T-helper 2 cell treated with Interferon-gamma antibody and Interleukin-4, amounts not matched to agents 100 ng/mL and 5 ng/mL, for 36 hours (primary cell): Measurements from ENCODE around the gene TMEM87A. TPM values are rescaled to one million over a fixed set of nuclear protein-coding genes. Genes with fewer than 3 reads are reported as not detected.
"Not testable (repeated sequence)": the region's sequence is repeated elsewhere in the genome, so short reads cannot be mapped to it uniquely, and the experiment has no call there.

Source experiments
- intact Hi-C: fragments of 100-400 bp; cut with micrococcal nuclease; formaldehyde crosslinking; loops from one replicate; pipeline ENCODE4 v1.15.1; 2023
- total RNA-seq: library from RNA; stranded (reverse); gene quantifications from 2 replicates; pipeline ENCODE4 v1.2.3, GENCODE V29; 2022

TMEM87A gene, protein sequence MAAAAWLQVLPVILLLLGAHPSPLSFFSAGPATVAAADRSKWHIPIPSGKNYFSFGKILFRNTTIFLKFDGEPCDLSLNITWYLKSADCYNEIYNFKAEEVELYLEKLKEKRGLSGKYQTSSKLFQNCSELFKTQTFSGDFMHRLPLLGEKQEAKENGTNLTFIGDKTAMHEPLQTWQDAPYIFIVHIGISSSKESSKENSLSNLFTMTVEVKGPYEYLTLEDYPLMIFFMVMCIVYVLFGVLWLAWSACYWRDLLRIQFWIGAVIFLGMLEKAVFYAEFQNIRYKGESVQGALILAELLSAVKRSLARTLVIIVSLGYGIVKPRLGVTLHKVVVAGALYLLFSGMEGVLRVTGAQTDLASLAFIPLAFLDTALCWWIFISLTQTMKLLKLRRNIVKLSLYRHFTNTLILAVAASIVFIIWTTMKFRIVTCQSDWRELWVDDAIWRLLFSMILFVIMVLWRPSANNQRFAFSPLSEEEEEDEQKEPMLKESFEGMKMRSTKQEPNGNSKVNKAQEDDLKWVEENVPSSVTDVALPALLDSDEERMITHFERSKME
- total RNA-seq, result 38.2 and 42.1 TPM in 2 replicates

DNA sequence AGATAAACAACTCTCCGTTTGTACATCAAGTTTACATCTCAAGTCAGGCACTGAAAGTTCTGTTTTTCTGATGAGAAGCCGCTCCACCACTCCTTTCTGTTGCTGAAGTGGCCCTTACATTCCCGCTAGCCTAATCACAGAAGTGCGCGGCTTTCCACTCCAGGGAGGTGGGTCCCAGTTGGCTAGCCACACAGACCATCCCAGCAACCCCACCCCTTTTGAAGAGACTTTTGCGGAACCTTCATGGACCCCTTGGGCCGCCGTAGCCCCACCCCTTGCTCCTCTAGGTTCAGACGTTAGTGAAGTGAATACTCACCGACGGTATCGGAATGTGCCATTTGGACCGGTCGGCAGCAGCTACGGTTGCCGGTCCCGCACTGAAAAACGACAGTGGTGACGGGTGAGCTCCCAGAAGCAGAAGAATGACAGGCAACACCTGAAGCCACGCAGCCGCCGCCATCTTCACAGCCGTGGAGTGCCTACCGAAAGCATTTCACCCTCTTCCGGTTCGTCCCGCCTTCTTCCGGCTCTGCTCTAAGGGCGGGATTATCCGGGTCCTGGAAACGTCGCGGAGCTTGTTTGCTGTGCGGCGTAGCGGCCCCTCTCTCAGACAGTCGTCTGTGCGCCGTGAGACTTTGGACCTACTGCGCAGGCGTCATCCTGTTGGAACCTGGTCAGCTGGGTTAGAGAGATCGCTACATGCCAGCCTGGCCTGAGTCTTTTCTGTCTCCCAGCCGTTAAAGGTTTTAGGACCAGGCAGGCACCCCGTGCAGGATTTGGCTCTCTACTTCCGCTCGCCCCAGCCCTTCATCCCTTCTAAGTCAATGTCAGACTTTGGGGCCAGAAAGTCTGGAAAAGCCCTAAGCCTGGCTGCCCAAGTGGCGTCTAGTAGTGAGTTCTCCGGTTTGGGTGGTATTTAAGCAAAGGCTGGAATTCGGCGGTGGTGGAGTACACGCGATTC lies at the start of gene TMEM87A, which contains the start of gene GANC:
Gene TMEM87A (minus strand): TSS at position 495 of the 961 bp plus-strand sequence. CDS start 35 bp downstream, at position 460.
Gene GANC (plus strand): TSS at position 263 of the 961 bp plus-strand sequence. CDS start 1,281 bp downstream, outside the sequence.
- intact Hi-C loops, result loop anchor here (1.0 to 10.0 kb wide), 7 partner anchors 65 to 938 kb away; partner anchors contain the start of genes CCNDBP1, HAUS2, LRRC57 and NUSAP1

DNA sequence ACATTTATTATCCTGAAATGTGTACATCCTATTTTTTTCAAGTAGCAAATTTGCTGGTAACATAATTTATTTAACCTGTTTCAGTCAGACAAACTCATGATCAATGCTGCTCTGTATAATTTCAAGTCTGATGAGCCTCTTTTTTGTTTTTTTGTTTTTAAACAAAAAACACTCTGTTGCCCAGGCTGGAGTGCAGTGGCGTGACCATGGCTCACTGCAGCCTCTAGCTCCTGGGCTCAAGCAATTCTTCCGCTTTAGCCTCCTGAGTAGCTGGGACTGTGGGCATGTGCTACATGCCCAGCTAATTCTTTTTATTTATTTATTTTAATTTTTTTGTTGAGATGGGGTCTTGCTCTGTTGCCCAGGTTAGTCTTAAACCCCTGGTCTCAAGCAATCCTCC lies 46.0 kb upstream of the TMEM87A start:
- intact Hi-C loops, result no loop called here

DNA sequence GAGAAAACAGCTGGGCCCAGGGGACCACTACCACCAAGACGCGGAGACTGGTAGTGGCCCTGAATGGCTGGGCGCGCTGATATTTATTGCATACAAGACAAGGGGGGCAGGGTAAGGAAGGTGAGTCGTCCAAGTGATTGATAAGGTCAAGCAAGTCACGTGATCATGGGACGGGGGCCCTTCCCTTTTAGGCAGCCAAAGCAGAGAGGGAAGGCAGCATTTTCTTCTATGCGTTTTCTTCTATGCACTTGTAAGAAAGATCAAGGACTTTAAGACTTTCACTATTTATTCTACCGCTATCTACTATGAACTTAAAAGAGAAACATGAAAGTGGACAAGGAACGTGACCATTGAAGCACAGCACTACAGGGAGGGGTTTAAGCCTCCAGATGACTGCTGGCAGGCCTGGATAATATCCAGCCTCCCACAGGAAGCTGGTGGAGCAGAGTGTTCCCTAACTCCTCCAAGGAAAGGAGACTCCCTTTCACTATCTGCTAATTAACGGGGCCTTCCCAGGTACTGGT lies 43.1 kb upstream of the TMEM87A start:
- intact Hi-C loops, result not testable (repeated sequence)

DNA sequence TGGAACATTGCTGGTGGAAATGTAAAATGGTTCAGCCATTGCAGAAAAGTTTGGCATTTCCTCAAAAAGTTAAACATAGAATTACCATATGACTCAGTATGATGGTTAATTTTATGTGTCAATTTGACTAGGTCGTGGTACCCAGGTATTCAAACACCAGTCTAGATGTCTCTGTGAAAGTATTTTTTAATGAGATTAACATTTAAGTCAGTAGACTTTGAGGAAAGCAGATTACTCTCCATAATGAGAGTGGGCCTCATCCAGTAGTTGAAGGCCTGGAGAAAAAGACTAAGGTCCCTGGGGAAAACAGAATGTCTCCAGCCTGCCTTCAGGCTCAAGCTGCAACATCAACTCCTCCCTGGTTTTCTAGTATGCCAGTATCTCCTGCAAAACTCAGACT lies 42.3 kb upstream of the TMEM87A start:
- intact Hi-C loops, result no loop called here

DNA sequence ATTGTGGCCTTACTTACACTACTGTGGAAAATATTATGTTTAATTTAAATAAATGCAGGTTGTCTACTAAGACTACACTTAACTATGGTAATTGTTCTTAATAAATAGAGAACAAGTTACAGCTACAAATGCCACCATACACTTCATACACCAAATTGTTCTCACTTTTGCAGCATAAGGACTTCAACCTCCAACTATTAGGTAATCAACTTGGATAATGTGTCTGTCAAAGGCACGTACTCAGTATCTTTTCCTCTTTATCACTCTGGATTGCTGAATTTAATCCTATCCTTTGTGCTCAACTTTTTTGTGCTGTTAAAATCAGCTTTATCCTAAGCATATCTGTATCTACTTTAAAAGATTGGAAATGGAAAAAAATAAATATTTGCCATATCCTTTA lies 41.6 kb upstream of the TMEM87A start:
- intact Hi-C loops, result no loop called here

DNA sequence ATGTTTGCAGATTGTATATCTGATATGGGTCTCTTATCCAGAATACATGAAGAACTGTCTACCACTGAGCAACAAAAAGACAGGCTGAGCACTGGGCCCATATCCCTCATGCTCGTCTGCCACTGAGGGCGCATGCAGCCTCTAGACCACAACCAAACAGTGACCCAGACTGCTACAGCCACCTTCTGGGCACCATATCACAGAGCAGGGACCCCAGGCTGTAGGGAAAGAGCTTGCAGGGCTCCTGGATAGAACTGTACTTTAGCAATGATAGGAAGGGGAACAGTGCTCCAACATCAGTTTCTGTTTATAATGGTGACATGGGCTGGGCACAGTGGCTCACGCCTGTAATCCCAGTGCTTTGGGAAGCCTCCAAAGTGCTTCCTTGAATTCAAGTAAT lies 40.2 kb upstream of the TMEM87A start:
- intact Hi-C loops, result no loop called here

DNA sequence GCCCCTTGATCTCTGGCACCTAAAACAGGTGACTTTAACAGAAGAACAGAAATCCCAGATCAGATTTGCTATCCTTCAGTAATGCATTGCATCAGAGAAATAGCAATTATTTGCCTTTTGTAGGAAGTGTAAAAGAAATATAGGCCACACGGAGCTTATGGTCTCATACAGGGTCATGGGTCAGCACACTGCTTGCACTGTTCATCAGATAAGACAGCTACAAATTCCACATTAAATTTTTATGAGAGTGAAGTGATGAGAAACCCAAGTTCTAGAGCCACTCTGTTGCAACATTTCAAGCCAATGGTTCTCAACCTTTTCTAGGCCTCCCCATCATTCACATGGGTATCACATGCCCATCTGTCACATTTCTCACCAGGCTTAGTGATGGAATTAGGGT lies 33.4 kb upstream of the TMEM87A start:
- intact Hi-C loops, result no loop called here

DNA sequence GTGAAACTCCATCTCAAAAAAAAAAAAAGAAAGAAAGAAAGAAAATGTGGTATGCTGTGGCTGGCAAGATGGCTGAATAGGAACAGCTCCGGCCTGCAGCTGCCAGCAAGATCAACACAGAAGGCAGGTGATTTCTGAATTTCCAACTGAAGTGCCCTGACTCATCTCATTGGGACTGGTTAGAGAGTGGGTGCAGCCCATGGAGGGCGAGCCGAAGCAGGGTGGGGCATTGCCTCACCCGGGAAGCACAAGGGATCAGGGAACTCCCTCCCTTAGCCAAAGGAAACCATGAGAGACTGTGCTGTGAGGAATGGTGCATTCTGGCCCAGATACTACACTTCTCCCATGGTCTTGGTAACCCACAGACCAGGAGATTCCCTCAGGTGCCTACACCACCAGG lies 27.8 kb upstream of the TMEM87A start:
- intact Hi-C loops, result not testable (repeated sequence)

DNA sequence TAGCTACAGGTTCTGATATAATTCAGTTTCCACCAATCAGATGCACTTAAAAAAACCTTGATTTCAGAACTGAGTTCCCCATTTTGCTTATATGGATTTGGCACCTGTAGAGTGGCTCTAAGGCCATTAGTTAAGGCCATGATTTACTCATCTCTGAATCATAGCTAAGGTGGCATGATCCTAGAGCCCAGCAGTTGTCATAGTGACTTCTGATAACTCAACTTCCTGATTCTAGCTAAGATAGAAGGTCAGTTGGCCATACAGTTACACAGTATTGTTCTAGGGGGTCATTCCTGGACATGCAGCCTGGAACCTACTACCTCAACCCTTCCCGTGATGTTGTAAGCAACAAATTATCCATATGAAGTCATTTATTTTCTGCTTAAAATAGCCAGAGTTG lies 15.9 kb upstream of the TMEM87A start:
- intact Hi-C loops, result no loop called here

DNA sequence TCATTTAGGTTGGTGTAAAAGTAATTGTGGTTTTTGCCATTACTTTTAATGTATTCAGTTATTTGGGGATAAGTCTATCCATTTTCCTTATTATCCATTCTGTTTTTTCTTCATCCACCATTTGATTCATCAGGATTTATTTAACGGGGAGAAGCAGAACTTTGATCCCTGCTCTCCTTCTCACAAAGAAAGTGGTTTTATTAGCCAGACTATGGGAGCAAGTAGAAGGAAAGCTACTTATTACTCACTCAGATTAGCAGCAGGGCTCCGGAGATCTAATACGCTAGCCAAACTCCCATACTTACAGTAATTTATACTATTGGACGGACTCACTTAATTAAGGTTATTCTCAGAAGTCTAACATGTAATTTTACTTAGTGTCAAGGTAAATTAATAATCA lies 14.7 kb upstream of the TMEM87A start:
- intact Hi-C loops, result no loop called here

DNA sequence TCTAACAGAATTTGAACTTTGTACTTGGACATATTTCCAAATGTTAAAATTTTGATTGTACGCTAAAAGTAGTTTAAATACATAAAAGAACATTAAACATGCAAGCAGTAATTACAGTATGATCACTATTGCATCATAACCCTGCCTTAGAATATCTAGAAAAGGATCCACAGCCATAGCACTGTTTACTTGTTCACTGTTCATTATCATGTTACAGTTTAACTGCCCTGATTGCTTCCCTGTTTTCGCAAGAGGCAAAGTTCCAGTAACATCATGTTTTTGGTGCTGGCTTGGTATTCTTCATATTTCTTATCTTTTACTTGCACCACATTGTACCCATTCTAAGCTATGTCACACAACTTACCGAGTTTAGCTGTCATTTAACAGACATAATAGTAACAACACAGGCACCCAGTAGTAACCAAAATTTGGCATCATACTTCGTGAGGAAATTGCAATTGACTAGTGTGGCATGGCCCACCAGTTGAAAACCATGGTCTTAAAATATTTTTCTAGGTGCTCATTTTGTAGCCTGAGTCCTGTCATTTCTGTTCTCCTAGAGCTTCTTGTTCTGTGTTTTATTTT lies 13.3 kb upstream of the TMEM87A start:
- intact Hi-C loops, result no loop called here

DNA sequence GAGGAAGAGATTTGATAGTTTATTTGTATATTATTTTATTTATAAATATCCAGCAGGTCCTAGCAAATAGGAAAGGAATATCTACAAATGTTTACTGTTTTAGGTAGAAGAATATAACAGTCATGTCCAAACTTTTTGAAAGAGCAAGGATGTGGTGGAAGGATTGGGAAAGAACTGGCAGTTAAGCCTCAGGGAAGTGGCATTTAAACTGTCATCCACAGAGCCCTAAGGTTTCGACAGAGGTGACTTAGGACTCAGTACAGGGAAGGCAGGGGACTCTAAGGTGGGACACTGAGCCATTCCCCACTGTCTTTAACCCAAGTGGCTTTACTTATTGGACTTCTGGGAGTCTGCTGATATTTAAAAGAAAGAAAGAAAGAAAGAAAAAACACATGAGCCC lies 11.8 kb upstream of the TMEM87A start:
- intact Hi-C loops, result no loop called here

DNA sequence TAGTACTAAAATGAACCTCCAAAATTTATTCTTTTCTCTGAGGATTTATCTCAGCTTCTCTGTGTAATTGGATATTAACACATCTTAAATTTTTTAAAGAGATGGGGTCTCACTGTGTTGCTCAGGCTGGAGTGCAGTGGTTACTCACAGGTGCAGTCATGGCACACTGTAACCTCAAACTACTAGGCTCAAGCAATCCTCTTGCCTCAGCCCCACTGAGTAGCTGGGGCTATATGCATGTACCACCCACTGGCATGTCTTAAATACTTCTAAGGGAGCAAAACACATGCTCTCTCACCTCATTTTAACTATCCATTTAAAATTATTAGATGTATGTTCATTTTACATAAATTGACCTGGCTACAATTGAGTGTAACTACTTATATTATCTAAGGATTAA lies 11.3 kb upstream of the TMEM87A start:
- intact Hi-C loops, result no loop called here

DNA sequence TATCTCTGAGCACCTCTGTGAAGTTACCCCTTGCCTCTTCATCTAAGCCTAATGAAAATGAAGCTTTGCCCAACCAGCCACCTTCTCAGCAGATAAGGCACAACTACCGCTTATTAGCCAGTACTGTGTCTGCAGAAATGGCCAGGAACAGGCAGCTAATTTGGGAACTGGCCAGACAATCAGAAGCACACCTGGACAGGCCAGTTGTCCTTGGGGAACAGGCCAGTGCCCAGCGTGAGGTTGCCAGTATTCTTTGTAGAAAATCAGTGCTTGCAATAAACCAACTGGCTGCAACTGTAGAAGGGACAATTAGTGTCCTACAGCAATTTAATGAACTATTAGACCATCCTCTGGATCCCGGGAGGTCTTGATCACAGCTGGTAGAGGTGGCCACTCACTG lies 10.4 kb upstream of the TMEM87A start:
- intact Hi-C loops, result no loop called here

DNA sequence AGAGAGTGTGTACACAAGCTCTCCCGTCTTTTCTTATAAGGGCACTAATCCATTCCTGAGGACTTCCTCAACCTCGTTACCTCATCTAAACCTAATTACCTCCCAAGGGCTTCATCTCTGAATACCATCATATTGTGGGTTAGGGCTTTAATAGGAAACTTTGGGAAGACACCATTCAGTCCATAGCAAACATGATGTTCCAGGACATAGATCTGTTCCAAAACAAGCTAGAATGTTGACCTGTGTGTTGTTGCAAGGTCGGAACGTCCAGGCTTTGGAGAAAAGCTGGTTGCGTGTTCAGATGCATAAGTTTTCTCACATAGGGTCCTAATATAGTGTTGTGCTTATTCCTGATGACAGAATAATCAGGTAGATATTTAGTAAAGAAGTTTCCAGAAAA lies 9.7 kb upstream of the TMEM87A start:
- intact Hi-C loops, result no loop called here

DNA sequence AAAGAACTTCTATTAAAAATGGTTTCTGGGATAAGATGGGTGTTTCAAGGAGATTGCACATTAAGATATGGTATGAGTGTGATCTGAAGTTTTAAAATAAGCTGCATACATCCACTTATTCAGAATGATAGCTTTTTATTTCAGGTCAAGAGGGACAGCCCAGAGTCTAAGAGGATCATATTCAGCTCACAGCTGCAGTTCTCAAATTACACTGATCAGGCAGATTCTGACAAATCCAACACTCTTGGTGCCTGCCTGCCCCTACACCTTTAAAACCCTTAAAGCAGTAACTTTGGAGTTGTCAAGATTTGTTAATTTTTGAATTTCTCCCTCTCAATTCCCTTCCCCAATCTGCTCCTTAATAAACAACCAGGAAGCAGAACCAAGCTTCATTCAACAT lies 9.1 kb upstream of the TMEM87A start:
- intact Hi-C loops, result no loop called here

DNA sequence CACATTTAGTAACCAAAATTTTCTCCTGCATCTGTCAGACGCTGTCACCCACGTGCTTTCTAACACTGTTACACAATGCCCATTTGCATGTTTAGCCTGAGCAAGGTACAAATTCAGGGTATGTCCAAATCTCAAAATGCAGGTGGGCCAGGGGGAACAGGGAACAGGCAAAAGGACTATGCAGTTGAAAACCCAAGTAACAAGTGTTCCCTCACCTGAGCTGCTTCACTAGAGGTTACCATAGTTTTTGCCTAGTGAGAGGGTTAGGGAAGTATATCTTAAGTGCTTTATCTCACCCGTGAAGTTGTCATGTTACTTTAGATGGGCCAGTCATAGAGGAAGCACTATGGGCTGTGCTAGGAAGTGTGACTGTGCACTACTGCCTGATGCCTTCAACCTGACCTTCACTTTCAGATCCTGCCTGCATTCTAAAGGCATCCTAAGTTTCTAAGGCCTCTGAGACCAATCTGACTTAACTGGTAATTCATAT lies 6.0 kb upstream of the TMEM87A start:
- intact Hi-C loops, result loop anchor here (10.0 kb wide), 1 partner anchor 944 kb away; the partner anchor contains the start of genes NUSAP1 and OIP5

DNA sequence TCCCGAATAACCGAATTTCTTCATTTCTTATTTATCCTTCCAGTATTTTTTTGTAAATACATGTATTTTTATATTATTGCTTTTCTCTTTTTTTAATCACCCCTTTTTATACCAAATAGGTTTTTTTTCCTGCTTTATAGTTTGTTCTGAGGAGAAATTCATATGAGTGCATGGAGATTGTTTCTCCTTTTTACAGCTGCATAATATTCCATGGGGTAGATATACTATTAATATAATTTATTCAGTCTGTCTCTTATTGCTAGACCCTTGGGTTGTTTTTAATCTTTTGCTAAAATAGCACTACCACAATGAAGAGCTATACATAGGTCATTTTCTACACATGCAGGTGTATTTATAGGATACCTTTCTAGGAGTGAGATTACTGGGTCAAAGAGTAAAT lies 3.5 kb upstream of the TMEM87A start:
- intact Hi-C loops, result loop anchor here (10.0 kb wide), 1 partner anchor 942 kb away; the partner anchor contains the start of genes NUSAP1 and OIP5

DNA sequence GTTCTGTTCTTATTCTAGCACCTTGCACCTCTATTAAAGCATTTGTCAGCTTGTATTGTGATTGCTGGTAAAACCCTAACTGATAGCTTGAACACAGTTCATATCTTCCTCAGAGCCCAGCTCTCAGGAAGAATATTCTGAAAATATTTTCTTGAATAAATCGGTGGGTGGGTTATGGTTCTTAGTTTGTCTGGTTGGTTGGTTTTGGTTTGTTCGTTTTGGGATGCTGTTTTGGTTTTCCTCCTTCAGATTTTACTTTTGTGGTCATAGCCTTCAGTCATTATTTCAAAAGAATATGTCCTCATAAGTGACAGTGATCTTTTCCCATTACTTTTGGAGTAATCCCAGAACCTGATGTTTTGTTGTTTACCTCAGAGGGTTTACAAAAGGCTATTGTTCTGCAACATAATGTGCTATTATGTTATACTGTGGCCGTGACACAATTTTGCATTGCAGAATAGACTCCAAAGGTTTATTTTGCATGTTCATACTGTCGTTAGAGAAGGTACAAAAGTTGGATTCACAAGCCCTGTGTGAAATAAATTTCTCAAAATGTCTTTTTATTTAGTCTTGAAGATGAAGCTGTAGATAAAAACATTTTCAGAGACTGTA lies 2.7 kb upstream of the TMEM87A start:
- intact Hi-C loops, result loop anchor here (10.0 kb wide), 1 partner anchor 941 kb away; the partner anchor contains the start of genes NUSAP1 and OIP5

DNA sequence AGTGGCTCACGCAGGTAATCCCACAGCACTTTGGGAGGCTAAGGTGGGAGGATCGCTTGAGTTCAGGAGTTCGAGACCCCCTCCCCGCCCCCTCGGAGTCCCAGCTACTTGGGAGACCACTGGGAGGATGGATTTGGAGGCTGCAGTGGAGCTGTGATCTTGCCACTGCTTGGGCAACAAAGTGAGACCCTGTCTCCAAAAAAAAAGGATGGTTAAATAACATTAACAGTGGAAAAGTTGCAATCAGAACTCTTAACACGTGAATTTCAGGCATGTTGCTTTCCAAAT lies 1.4 kb upstream of the TMEM87A start:
- intact Hi-C loops, result loop anchor here (1.0 to 10.0 kb wide), 7 partner anchors 197 to 940 kb away; partner anchors contain the start of genes CCNDBP1, HAUS2, LRRC57 and NUSAP1
